HCT116 (cell line): ENCODE results near the gene AGAP5. TPM values are rescaled to one million over a fixed set of nuclear protein-coding genes. Genes with fewer than 3 reads are reported as not detected.
"Not testable (repeated sequence)": the region's sequence is repeated elsewhere in the genome, so short reads cannot be mapped to it uniquely, and the experiment has no call there.

Source experiments
- ATAC-seq: fragments of 200-7000 bp; cut with Tn5 transposase; 2 replicates; pipeline ENCODE4 v1.9.1; 2020; ENCODE audit warnings: mild to moderate bottlenecking, moderate library complexity
- BruUV-seq: library from RNA; stranded (reverse); fragments of 400-500 nt; replicated peaks from 2 replicates; lab custom pipeline; 2021; lab: Mats Ljungman, UMichigan
- CTCF ChIA-PET: fragments of 300-600 bp; sonication (Branson Sonifier 250); formaldehyde crosslinking; loops from one replicate; lab custom pipeline; 2021; ENCODE audit warnings: antibody characterized with exemption; lab: Charles Lee
- POLR2A ChIA-PET: fragments of 300-600, 350-600 bp; sonication (Branson Sonifier 250); formaldehyde crosslinking; loops from one replicate; lab custom pipeline; 2021; ENCODE audit warnings: antibody characterized with exemption; lab: Charles Lee
- RAD21 ChIA-PET, 2 experiments: fragments of 300-600 bp; sonication (Branson Sonifier 250); formaldehyde crosslinking; loops; one replicate each; lab custom pipeline; 2023; ENCODE audit warnings: low total read pairs in 2 of 2; ENCODE audit not compliant: uncharacterized antibody in 2 of 2, unreplicated experiment in 2 of 2, low non-redundant PET in 1 of 2; lab: Charles Lee
- DNase-seq: peaks from one replicate; pipeline ENCODE4 v3.0.0-alpha.2; 2010; ENCODE audit warnings: low read depth, low spot score
- H2AFZ ChIP-seq: fragments of 200-600 bp; shearing (Covaris generic), sonication (generic); 2 replicates; pipeline ENCODE4 v1.6.1; 2017; ENCODE audit warnings: low read depth, mixed run types, mixed read lengths, antibody characterized with exemption, low read length; ENCODE audit not compliant: poor library complexity, severe bottlenecking
- H3K27ac ChIP-seq: 2 replicates; pipeline ENCODE4 v1.5.1; 2012; ENCODE audit warnings: low read depth, low read length
- H3K27me3 ChIP-seq: fragments of 200-600 bp; sonication (generic); 2 replicates; pipeline ENCODE4 v1.6.1; 2016; ENCODE audit warnings: mixed run types, low read length, mixed read lengths; ENCODE audit not compliant: insufficient read depth
- H3K36me3 ChIP-seq, 2 experiments: fragments of 200-500 bp in 1 of 2; fragments of 200-600 bp in 1 of 2; sonication (Bioruptor generic) in 1 of 2; sonication (generic) in 1 of 2; 2 replicates each; pipeline versions ENCODE4 v1.5.1 to v1.6.1; 2014 to 2016; ENCODE audit warnings: low read length in 2 of 2, inconsistent platforms in 1 of 2, mixed read lengths in 1 of 2, mixed run types in 1 of 2; ENCODE audit not compliant: insufficient read depth in 2 of 2, control insufficient read depth in 1 of 2
- H3K4me1 ChIP-seq, 2 experiments: fragments of 200-600 bp in 1 of 2; sonication (generic) in 1 of 2; 2 replicates each; pipeline versions ENCODE4 v1.5.1 to v1.6.1; 2012 to 2017; ENCODE audit warnings: low read length in 2 of 2, inconsistent platforms in 1 of 2, mild to moderate bottlenecking in 1 of 2, mixed read lengths in 1 of 2, mixed run types in 1 of 2, moderate library complexity in 1 of 2; ENCODE audit not compliant: insufficient read depth in 2 of 2, control insufficient read depth in 1 of 2
- H3K4me2 ChIP-seq: fragments of 200-600 bp; sonication (generic); 2 replicates; pipeline ENCODE4 v1.6.1; 2017; ENCODE audit warnings: mixed run types, low read length, mixed read lengths
- H3K4me3 ChIP-seq, 2 experiments: fragments of 200-600 bp in 1 of 2; sonication (generic) in 1 of 2; replicated peaks in 1 of 2; 2 replicates each; pipeline ENCODE4 v1.5.1; 2011 to 2016; ENCODE audit warnings: low read length in 2 of 2, control low read depth in 1 of 2, low read depth in 1 of 2, mild to moderate bottlenecking in 1 of 2, mixed read lengths in 1 of 2, mixed run types in 1 of 2
- H3K79me2 ChIP-seq: fragments of 200-600 bp; sonication (generic); 2 replicates; pipeline ENCODE4 v1.6.1; 2017; ENCODE audit warnings: mild to moderate bottlenecking, mixed run types, low read length, moderate library complexity, mixed read lengths; ENCODE audit not compliant: insufficient read depth
- H3K9ac ChIP-seq: fragments of 200-600 bp; sonication (generic); 2 replicates; pipeline ENCODE4 v1.6.1; 2016; ENCODE audit warnings: low read length, mixed read lengths
- H3K9me2 ChIP-seq: fragments of 200-600 bp; sonication (generic), shearing (Covaris generic); 2 replicates; pipeline ENCODE4 v1.6.1; 2017; ENCODE audit warnings: mixed run types, mild to moderate bottlenecking, moderate library complexity; ENCODE audit not compliant: insufficient read depth
- H3K9me3 ChIP-seq, 2 experiments: fragments of 200-500 bp in 1 of 2; fragments of 200-600 bp in 1 of 2; sonication (Bioruptor generic) in 1 of 2; sonication (generic) in 1 of 2; 2 replicates each; pipeline ENCODE4 v1.6.1; 2014 to 2017; ENCODE audit warnings: low read length in 2 of 2, mixed read lengths in 2 of 2, inconsistent platforms in 1 of 2, low read depth in 1 of 2, mild to moderate bottlenecking in 1 of 2, mixed run types in 1 of 2, moderate library complexity in 1 of 2; ENCODE audit not compliant: control insufficient read depth in 1 of 2, insufficient read depth in 1 of 2
- H4K20me1 ChIP-seq: fragments of 200-600 bp; sonication (generic), shearing (Covaris generic); 2 replicates; pipeline ENCODE4 v1.6.1; 2017; ENCODE audit warnings: mixed run types, mild to moderate bottlenecking, moderate library complexity; ENCODE audit not compliant: insufficient read depth
- intact Hi-C: fragments of 100-400 bp; cut with micrococcal nuclease; formaldehyde crosslinking; loops from 2 replicates; pipeline ENCODE4 v1.10.0; 2022
- total RNA-seq: library from RNA; stranded (reverse); gene quantifications from one replicate; pipeline ENCODE4 v1.2.1, GENCODE V29; 2021; ENCODE audit not compliant: unreplicated experiment

The AGAP5 gene
- total RNA-seq, 1 experiment from 2014 or later = 7.5 TPM

DNA sequence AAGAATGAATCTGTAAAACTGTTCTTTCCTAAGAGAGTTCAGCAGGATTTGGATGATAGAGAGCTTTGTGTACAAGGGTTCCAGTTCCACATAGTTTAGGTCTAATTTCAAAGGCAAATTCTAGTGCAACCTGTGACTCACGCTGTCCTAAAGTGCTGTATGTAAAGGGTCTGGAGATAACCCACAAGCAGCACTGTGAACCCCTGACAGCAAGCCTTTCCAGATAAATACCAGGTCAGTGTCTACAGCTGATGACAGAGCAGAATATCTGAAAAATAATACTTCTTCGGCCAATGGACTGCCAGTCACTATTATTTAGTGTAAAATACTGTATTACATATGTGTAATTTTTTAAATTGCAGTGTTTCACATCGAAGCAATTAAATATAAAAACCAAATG, 16.0 kb upstream of the AGAP5 start:
- RAD21 ChIA-PET, ATAC-seq: not testable (repeated sequence)

GRCh38 chr10:73711683-73712082, 13.8 kb upstream of the AGAP5 start:
- H3K4me2 ChIP-seq, RAD21 ChIA-PET: not testable (repeated sequence)

More for the DNA sequence above, 16.0 kb upstream of the AGAP5 start:
- H3K9ac ChIP-seq, H3K9me3 ChIP-seq, H4K20me1 ChIP-seq, H3K27ac ChIP-seq, POLR2A ChIA-PET, H3K27me3 ChIP-seq, DNase-seq, CTCF ChIA-PET, intact Hi-C loops, H3K4me2 ChIP-seq, H3K4me1 ChIP-seq, H2AFZ ChIP-seq, H3K79me2 ChIP-seq, H3K9me2 ChIP-seq, H3K4me3 ChIP-seq: not testable (repeated sequence)
- TSS peak; percentile 3 for BruUV-seq
- peaks cover 14 to 26% of the 10 kb centered on the region in 2 experiments for H3K36me3 ChIP-seq

GRCh38 chr10:73708122-73708521, 10.2 kb upstream of the AGAP5 start:
- H3K27ac ChIP-seq, H3K27me3 ChIP-seq, intact Hi-C loops, CTCF ChIA-PET, H3K4me1 ChIP-seq, H3K9ac ChIP-seq, POLR2A ChIA-PET, BruUV-seq, H3K79me2 ChIP-seq, H3K9me2 ChIP-seq, DNase-seq, H3K4me2 ChIP-seq, H3K36me3 ChIP-seq, H3K4me3 ChIP-seq, H3K9me3 ChIP-seq, H2AFZ ChIP-seq, RAD21 ChIA-PET, ATAC-seq, H4K20me1 ChIP-seq: not testable (repeated sequence)

More at GRCh38 chr10:73711683-73712082, 13.8 kb upstream of the AGAP5 start:
- H3K9me3 ChIP-seq, H3K27ac ChIP-seq, H3K9me2 ChIP-seq, H2AFZ ChIP-seq, POLR2A ChIA-PET, BruUV-seq, ATAC-seq, intact Hi-C loops, CTCF ChIA-PET, H3K79me2 ChIP-seq, H3K4me3 ChIP-seq, H3K27me3 ChIP-seq, H3K4me1 ChIP-seq, DNase-seq, H3K9ac ChIP-seq, H3K36me3 ChIP-seq, H4K20me1 ChIP-seq: not testable (repeated sequence)

- H3K27me3 ChIP-seq, H3K4me1 ChIP-seq, H3K27ac ChIP-seq, BruUV-seq, RAD21 ChIA-PET, H3K79me2 ChIP-seq, POLR2A ChIA-PET, ATAC-seq, H3K9me3 ChIP-seq, intact Hi-C loops, H3K4me2 ChIP-seq, H3K4me3 ChIP-seq, H3K9ac ChIP-seq, H2AFZ ChIP-seq, H4K20me1 ChIP-seq, CTCF ChIA-PET, H3K9me2 ChIP-seq, H3K36me3 ChIP-seq, DNase-seq: not testable (repeated sequence)
These were observed 9.7 kb upstream of the AGAP5 start for GRCh38 chr10:73707628-73708027.
